OCI-LY3 (cell line): ENCODE results near the gene WDR76.

ENCODE experiments used
- EZH2phosphoT487 ChIP-seq: fragments of 200-600 bp; shearing (Covaris generic); IDR thresholded peaks from 2 replicates; pipeline ENCODE4 v1.6.1; 2018; ENCODE audit warnings: antibody characterized with exemption, mixed run types, low read depth
- TF ChIP-seq, protein P1 (sequence below): fragments of 200-600, 300-600 bp; sonication (generic); IDR thresholded peaks from 2 replicates; pipeline ENCODE4 v1.5.1; 2014; ENCODE audit warnings: antibody characterized with exemption, low read length, low read depth

DNA sequence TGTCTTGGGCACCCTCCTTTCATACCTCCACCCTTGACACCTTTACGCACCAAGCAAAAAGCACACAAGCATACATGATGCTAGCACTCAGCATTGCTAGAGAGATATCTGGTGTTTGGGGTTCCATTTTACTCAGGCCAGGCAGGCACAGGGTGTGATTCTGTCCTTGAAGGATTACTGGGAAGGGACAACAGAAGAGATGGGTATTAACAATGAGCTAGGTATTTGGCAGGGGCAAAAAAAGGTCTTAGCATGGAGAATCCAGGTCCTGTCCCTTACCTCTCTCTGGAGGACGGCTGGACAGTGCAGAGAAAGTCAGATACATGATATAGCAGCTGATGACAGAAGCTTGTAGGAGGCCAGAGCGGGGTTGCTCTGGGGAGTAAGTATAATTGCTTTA, 30.2 kb upstream of the WDR76 start:
- TF ChIP-seq, protein P1, sequence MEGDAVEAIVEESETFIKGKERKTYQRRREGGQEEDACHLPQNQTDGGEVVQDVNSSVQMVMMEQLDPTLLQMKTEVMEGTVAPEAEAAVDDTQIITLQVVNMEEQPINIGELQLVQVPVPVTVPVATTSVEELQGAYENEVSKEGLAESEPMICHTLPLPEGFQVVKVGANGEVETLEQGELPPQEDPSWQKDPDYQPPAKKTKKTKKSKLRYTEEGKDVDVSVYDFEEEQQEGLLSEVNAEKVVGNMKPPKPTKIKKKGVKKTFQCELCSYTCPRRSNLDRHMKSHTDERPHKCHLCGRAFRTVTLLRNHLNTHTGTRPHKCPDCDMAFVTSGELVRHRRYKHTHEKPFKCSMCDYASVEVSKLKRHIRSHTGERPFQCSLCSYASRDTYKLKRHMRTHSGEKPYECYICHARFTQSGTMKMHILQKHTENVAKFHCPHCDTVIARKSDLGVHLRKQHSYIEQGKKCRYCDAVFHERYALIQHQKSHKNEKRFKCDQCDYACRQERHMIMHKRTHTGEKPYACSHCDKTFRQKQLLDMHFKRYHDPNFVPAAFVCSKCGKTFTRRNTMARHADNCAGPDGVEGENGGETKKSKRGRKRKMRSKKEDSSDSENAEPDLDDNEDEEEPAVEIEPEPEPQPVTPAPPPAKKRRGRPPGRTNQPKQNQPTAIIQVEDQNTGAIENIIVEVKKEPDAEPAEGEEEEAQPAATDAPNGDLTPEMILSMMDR = no peak
- TF ChIP-seq EZH2phosphoT487 = no peak
